Prostate gland (tissue), 2 donors: ENCODE measurements around the gene OR6C68. TPM values are rescaled to one million over a fixed set of nuclear protein-coding genes. Genes with fewer than 3 reads are reported as not detected.
"Not testable (repeated sequence)": the region's sequence is repeated elsewhere in the genome, so short reads cannot be mapped to it uniquely, and the experiment has no call there.

Experiments
- DNase-seq: peaks from one replicate; pipeline ENCODE4 v3.0.0-alpha.2; 2019; ENCODE audit warnings: low spot score
- H3K27ac ChIP-seq, 2 donors: fragments of 200-600 bp; sonication (generic); 2 replicates each; pipeline ENCODE4 v1.5.1; 2017 to 2019
- H3K27me3 ChIP-seq: fragments of 200-600 bp; sonication (generic); replicated peaks from 2 replicates; pipeline ENCODE4 v1.5.1; 2019; ENCODE audit not compliant: insufficient read depth
- H3K36me3 ChIP-seq, 2 donors: fragments of 200-600 bp; sonication (generic); 1 replicate in 1 of 2; 2 replicates in 1 of 2; pipeline versions ENCODE4 v1.5.1 to v1.8.1; 2017 to 2019
- H3K4me1 ChIP-seq: fragments of 200-600 bp; sonication (generic); replicated peaks from 2 replicates; pipeline ENCODE4 v1.5.1; 2019
- H3K4me3 ChIP-seq, 2 donors: fragments of 200-600 bp; sonication (generic); 2 replicates each; pipeline ENCODE4 v1.5.1; 2017 to 2019
- H3K9me3 ChIP-seq: fragments of 200-600 bp; sonication (generic); 2 replicates; pipeline ENCODE4 v1.5.1; 2017
- POLR2A ChIP-seq: fragments of 450-650 bp; IDR thresholded peaks from one replicate; pipeline ENCODE4 v1.6.1; 2016; ENCODE audit warnings: antibody characterized with exemption, mild to moderate bottlenecking
- POLR2AphosphoS5 ChIP-seq: sonication (generic); formaldehyde crosslinking; IDR thresholded peaks from one replicate; pipeline ENCODE4 v1.6.1; 2017; ENCODE audit warnings: antibody characterized with exemption
- WGBS: methylation state at CpG from one replicate; pipeline ENCODE4 v1.1.5; 2018; 5-methylcytosine and 5-hydroxymethylcytosine counted together
- intact Hi-C: fragments of 100-400 bp; cut with DNase I; formaldehyde crosslinking; loops from one replicate; pipeline ENCODE4 v1.14.2; 2022
- total RNA-seq, 2 donors: library from RNA; depleted of rRNA; stranded (reverse); fragments of >200 nt; gene quantifications; one replicate each; pipeline ENCODE4 v1.1.0, GENCODE V29; 2016
- TF ChIP-seq, protein P1 (sequence below), 4 experiments: fragments of 200-600 bp in 2 of 4; fragments of 450-650 bp in 2 of 4; sonication (generic) in 2 of 4; IDR thresholded peaks; 1 replicate in 3 of 4; 2 replicates in 1 of 4; pipeline ENCODE4 v1.5.1; 2016 to 2019; ENCODE audit warnings: antibody characterized with exemption in 4 of 4, mild to moderate bottlenecking in 2 of 4, moderate library complexity in 2 of 4

OR6C68 gene
- not detected for total RNA-seq

DNA sequence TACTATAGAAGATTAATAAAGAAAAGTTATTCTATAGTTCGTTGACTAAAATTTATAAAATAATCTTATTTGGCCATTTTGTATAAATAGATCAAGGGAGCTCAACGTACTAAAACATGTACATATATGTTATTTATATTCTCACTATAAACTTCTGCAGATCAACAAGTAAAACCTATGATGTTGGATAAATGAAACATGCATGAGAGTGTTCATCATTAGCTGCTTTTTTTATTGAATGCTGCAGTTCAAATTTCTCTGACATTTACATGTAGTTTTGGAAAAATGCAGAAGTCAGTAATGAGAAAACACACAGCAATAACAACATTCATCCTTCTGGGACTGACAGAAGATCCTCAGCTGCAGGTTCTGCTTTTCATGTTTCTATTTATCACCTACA, at the start of gene OR6C68:
OR6C68 (plus strand) TSS at position 301 of the 400 bp plus-strand sequence; CDS start at position 301, 0 bp downstream.
- WGBS: 62% methylated on average over 2 of the region's 2 CpGs
- no peaks in the 10 kb centered on the region for H3K36me3 ChIP-seq

DNA sequence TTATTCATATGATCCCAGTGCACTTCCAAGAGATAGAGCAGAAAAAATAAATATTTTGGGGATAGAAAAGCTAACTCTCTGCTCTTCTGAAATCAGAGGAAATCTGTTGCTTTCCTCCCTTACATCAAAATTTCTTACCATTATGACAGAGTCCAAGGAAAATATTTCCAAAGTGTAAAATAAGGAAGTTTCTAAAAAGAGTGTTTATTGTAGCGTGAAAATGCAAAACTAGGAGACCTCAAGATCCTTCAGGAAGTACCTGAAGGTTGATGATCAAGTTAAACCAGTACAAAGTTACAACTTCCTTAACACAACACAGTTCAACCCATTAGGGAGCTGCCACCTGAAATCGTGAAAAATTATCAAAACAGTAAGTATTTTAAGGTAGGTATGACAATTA, 48.4 kb upstream of the OR6C68 start, which contains the start of gene OR6C2:
OR6C2 (plus strand) TSS at position 301 of the 400 bp plus-strand sequence. CDS start 8,138 bp downstream, outside the sequence.
- no peaks in the 10 kb centered on the region for H3K27me3 ChIP-seq
- no peak within 1 kb of the TSS for H3K4me3 ChIP-seq
- no peaks in the 10 kb centered on the region for H3K4me1 ChIP-seq
- H3K27ac ChIP-seq: no peak within 1 kb of the TSS
- H3K9me3 ChIP-seq: no peaks in the 10 kb centered on the region
- intact Hi-C loops: no loop called here
- H3K36me3 ChIP-seq: no peaks in the 10 kb centered on the region
- WGBS: 35% methylated on average over 2 of the region's 2 CpGs
- TF ChIP-seq POLR2AphosphoS5: no peak
- TF ChIP-seq, protein P1, sequence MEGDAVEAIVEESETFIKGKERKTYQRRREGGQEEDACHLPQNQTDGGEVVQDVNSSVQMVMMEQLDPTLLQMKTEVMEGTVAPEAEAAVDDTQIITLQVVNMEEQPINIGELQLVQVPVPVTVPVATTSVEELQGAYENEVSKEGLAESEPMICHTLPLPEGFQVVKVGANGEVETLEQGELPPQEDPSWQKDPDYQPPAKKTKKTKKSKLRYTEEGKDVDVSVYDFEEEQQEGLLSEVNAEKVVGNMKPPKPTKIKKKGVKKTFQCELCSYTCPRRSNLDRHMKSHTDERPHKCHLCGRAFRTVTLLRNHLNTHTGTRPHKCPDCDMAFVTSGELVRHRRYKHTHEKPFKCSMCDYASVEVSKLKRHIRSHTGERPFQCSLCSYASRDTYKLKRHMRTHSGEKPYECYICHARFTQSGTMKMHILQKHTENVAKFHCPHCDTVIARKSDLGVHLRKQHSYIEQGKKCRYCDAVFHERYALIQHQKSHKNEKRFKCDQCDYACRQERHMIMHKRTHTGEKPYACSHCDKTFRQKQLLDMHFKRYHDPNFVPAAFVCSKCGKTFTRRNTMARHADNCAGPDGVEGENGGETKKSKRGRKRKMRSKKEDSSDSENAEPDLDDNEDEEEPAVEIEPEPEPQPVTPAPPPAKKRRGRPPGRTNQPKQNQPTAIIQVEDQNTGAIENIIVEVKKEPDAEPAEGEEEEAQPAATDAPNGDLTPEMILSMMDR (IDR thresholded peaks at IDR 0.05): no peak
- no peak for TF ChIP-seq POLR2A
- no peak for DNase-seq

More for the DNA sequence above, at the start of gene OR6C68:
- no peak for DNase-seq
- H3K4me1 ChIP-seq: no peaks in the 10 kb centered on the region
- H3K27me3 ChIP-seq: no peaks in the 10 kb centered on the region
- H3K9me3 ChIP-seq: no peaks in the 10 kb centered on the region
- H3K4me3 ChIP-seq: no peak within 1 kb of the TSS
- TF ChIP-seq POLR2A (no peak), POLR2AphosphoS5 (no peak)
- TF ChIP-seq, protein P1 (IDR thresholded peaks at IDR 0.05): no peak
- intact Hi-C loops: no loop called here
- no peak within 1 kb of the TSS for H3K27ac ChIP-seq

DNA sequence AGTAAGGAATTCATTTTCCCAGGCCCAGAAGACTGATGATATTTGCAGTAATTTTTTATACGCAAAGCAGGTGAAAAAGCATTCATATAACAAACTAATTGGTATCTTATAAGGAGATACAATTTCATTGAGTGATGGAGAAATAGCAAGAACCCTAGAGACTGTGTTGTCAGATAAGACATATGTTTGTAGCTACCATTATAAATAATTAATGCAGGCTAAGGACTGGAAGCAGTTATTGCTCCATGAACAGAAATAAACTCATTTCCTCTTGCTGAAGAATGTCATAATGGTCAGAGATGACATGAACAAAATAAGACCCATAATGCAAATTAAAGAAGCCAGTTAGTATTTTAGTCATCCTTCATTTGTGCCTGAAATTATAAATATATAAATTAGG, 46.8 kb upstream of the OR6C68 start:
- Histone ChIP-seq H3K27me3 (no peaks in the 10 kb centered on the region), H3K4me1 (no peaks in the 10 kb centered on the region), H3K4me3 (no peak overlapping the region), H3K27ac (no peak overlapping the region), H3K9me3 (no peaks in the 10 kb centered on the region), H3K36me3 (no peaks in the 10 kb centered on the region)
- 97% methylated on average over 1 of the region's 1 CpG for WGBS
- intact Hi-C loops: no loop called here
- no peak for DNase-seq
- TF ChIP-seq POLR2AphosphoS5 (no peak), POLR2A (no peak)
- TF ChIP-seq, protein P1 (IDR thresholded peaks at IDR 0.05): no peak

DNA sequence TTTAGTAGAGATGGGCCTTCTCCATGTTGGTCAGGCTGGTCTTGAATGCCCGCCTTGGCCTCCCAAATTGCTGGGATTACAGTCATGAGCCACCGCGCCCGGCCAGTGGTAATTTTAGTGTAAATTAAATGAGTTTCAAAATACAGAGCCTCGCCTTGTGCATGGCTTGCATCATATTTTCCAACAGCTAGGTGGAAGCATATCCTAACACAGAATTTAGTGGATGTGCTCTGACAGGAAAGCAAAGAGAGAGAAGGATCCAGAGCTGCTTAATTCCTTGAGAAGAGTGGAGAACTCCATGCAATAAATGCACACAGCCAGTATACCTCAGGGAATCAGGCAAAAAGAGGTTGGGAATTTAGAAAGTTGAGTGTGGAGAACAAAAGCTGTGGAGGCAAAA, 45.9 kb upstream of the OR6C68 start:
- Histone ChIP-seq H3K4me1 (no peaks in the 10 kb centered on the region), H3K27me3 (no peaks in the 10 kb centered on the region), H3K27ac (no peak overlapping the region), H3K4me3 (no peak overlapping the region), H3K36me3 (no peaks in the 10 kb centered on the region), H3K9me3 (no peaks in the 10 kb centered on the region)
- TF ChIP-seq POLR2A (no peak), POLR2AphosphoS5 (no peak)
- TF ChIP-seq, protein P1 (IDR thresholded peaks at IDR 0.05): no peak
- WGBS: 79% methylated on average over 5 of the region's 5 CpGs
- no peak for DNase-seq
- intact Hi-C loops: no loop called here

DNA sequence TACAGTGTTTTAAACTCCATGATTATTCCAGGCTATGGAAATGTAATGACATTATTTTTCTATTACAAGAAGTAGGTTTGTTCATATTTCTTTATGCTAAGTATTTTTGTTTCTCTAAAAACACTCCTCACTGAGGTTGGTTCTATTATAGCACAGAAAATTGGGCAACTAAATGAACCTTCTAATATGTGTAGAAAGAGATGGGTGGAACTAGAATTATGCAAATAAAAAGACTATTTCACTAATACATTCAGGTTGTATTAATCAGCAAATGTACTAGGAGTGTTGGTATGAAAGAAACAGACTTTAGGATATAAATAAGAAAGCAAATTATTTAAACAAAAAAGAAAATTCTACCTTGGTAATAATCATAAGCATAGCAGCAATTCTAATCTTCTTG, 43.4 kb upstream of the OR6C68 start:
- TF ChIP-seq, protein P1 (IDR thresholded peaks at IDR 0.05): no peak
- TF ChIP-seq POLR2A (no peak), POLR2AphosphoS5 (no peak)
- intact Hi-C loops: no loop called here
- Histone ChIP-seq H3K4me1 (no peaks in the 10 kb centered on the region), H3K9me3 (no peaks in the 10 kb centered on the region), H3K27ac (no peak overlapping the region), H3K36me3 (no peaks in the 10 kb centered on the region), H3K4me3 (no peak overlapping the region), H3K27me3 (no peaks in the 10 kb centered on the region)
- no peak for DNase-seq

DNA sequence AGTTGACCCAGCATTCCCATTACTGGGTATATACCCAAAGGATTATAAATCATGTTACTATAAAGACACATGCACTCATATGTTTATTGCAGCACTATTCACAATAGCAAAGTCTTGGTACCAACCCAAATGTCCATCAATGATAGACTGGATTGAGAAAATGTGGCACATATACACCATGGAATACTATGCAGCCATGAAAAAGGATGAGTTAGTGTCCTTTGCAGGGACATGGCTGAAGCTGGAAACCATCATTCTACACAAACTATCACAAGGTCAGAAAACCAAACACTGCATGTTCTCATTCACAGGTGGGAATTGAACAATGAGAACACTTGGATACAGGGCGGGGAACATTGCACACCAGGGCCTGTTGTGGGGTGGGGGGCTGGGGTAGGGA, 27.3 kb upstream of the OR6C68 start:
- H3K9me3 ChIP-seq, intact Hi-C loops, H3K4me3 ChIP-seq, H3K27me3 ChIP-seq, H3K4me1 ChIP-seq, H3K36me3 ChIP-seq, DNase-seq, H3K27ac ChIP-seq: not testable (repeated sequence)
- 92% methylated on average over 1 of the region's 1 CpG for WGBS
